ENCODE data around the gene KATNAL1.

KATNAL1 gene

GRCh38 chr13:30158774-30159445 lies 148.4 kb downstream of the KATNAL1 start:
- H3F3A ChIP-seq (ENCODE audit: control insufficient read depth, insufficient read depth): no peaks in the 10 kb centered on the region
- H3K4me3 ChIP-seq (ENCODE audit: low read length): no peak overlapping the region
- H3K9me3 ChIP-seq (ENCODE audit: control insufficient read depth, insufficient read depth, low read length): no peaks in the 10 kb centered on the region
- TF ChIP-seq EZH2phosphoT487 (IDR thresholded peaks at IDR 0.05; ENCODE audit: borderline replicate concordance, low read length): no peak
- TF ChIP-seq, protein P1, sequence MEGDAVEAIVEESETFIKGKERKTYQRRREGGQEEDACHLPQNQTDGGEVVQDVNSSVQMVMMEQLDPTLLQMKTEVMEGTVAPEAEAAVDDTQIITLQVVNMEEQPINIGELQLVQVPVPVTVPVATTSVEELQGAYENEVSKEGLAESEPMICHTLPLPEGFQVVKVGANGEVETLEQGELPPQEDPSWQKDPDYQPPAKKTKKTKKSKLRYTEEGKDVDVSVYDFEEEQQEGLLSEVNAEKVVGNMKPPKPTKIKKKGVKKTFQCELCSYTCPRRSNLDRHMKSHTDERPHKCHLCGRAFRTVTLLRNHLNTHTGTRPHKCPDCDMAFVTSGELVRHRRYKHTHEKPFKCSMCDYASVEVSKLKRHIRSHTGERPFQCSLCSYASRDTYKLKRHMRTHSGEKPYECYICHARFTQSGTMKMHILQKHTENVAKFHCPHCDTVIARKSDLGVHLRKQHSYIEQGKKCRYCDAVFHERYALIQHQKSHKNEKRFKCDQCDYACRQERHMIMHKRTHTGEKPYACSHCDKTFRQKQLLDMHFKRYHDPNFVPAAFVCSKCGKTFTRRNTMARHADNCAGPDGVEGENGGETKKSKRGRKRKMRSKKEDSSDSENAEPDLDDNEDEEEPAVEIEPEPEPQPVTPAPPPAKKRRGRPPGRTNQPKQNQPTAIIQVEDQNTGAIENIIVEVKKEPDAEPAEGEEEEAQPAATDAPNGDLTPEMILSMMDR (IDR thresholded peaks at IDR 0.05; ENCODE audit: low read depth, low read length, poor library complexity, severe bottlenecking): no peak
- H3K27me3 ChIP-seq (ENCODE audit: control insufficient read depth, low read length): peaks cover 14% of the 10 kb centered on the region
- H4K20me1 ChIP-seq (ENCODE audit: control insufficient read depth, insufficient read depth, low read depth, low read length): no peaks in the 10 kb centered on the region
- H3K4me1 ChIP-seq (ENCODE audit: control insufficient read depth, low read length): peaks cover 12% of the 10 kb centered on the region
- no peak overlapping the region for H3K27ac ChIP-seq (ENCODE audit: low read depth, low read length)
- H3K9me2 ChIP-seq (replicated peaks; ENCODE audit: control insufficient read depth, low read length): no peaks in the 10 kb centered on the region
- no peaks in the 10 kb centered on the region for H3K36me3 ChIP-seq (ENCODE audit: control insufficient read depth, low read length)
- H3K79me2 ChIP-seq (ENCODE audit: control insufficient read depth, low read length): no peaks in the 10 kb centered on the region
- no peak overlapping the region for H3K4me2 ChIP-seq (ENCODE audit: low read length)

DNA sequence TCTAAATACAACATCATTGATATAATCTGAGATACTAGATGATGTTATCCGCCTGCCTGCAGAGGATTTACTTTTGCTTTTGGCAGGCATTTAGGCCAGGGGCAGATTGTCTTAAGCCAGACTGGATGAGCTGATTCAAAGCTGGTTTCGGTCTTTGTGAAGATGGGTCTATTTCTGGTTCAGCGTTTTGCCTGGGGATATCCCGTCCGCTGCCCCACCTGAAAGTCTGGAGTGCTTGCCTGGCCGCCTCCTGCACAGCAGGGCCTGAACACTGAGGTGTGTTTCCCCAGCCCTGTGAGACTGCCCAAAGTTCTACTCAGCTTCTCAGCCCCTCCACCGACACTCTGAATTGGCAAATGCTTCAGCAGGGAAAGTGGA lies 149.7 kb downstream of the KATNAL1 start:
- TF ChIP-seq, protein P1 (IDR thresholded peaks at IDR 0.05; ENCODE audit: low read depth, low read length, poor library complexity, severe bottlenecking): no peak
- TF ChIP-seq EZH2phosphoT487 (IDR thresholded peaks at IDR 0.05; ENCODE audit: borderline replicate concordance, low read length): no peak
- Histone ChIP-seq H4K20me1 (ENCODE audit: control insufficient read depth, insufficient read depth, low read depth, low read length) (no peaks in the 10 kb centered on the region), H3K9me2 (replicated peaks; ENCODE audit: control insufficient read depth, low read length) (no peaks in the 10 kb centered on the region), H3F3A (ENCODE audit: control insufficient read depth, insufficient read depth) (no peaks in the 10 kb centered on the region), H3K4me3 (ENCODE audit: low read length) (no peak overlapping the region), H3K27me3 (ENCODE audit: control insufficient read depth, low read length) (peaks cover 14% of the 10 kb centered on the region), H3K79me2 (ENCODE audit: control insufficient read depth, low read length) (no peaks in the 10 kb centered on the region), H3K36me3 (ENCODE audit: control insufficient read depth, low read length) (no peaks in the 10 kb centered on the region), H3K4me1 (ENCODE audit: control insufficient read depth, low read length) (peaks cover 25% of the 10 kb centered on the region), H3K4me2 (ENCODE audit: low read length) (no peak overlapping the region), H3K27ac (ENCODE audit: low read depth, low read length) (no peak overlapping the region), H3K9me3 (ENCODE audit: control insufficient read depth, insufficient read depth, low read length) (no peaks in the 10 kb centered on the region)

GRCh38 chr13:30156826-30157615 lies 150.3 kb downstream of the KATNAL1 start:
- Histone ChIP-seq H3K4me1 (ENCODE audit: control insufficient read depth, low read length) (peaks cover 26% of the 10 kb centered on the region), H3K9me3 (ENCODE audit: control insufficient read depth, insufficient read depth, low read length) (no peaks in the 10 kb centered on the region), H3K27ac (ENCODE audit: low read depth, low read length) (no peak overlapping the region), H3K4me3 (ENCODE audit: low read length) (no peak overlapping the region), H3K36me3 (ENCODE audit: control insufficient read depth, low read length) (no peaks in the 10 kb centered on the region), H3K79me2 (ENCODE audit: control insufficient read depth, low read length) (no peaks in the 10 kb centered on the region), H4K20me1 (ENCODE audit: control insufficient read depth, insufficient read depth, low read depth, low read length) (no peaks in the 10 kb centered on the region), H3K27me3 (ENCODE audit: control insufficient read depth, low read length) (peaks cover 14% of the 10 kb centered on the region), H3K9me2 (replicated peaks; ENCODE audit: control insufficient read depth, low read length) (no peaks in the 10 kb centered on the region), H3F3A (ENCODE audit: control insufficient read depth, insufficient read depth) (no peaks in the 10 kb centered on the region), H3K4me2 (ENCODE audit: low read length) (no peak overlapping the region)
- TF ChIP-seq EZH2phosphoT487 (IDR thresholded peaks at IDR 0.05; ENCODE audit: borderline replicate concordance, low read length): no peak
- TF ChIP-seq, protein P1 (IDR thresholded peaks at IDR 0.05; ENCODE audit: low read depth, low read length, poor library complexity, severe bottlenecking): no peak

Measured in DOHH2 (cell line).